ENCODE results near the gene CCDC87.

Gene CCDC87

GRCh38 chr11:66629356-66629755, 36.5 kb upstream of the CCDC87 start:
- peaks cover 93% of the 10 kb centered on the region for H4K20me1 ChIP-seq (ENCODE audit: insufficient read depth, low read length, poor library complexity, severe bottlenecking)

GRCh38 chr11:66628061-66628603, 35.3 kb upstream of the CCDC87 start:
- Histone ChIP-seq H3K9me3 (ENCODE audit: insufficient read depth, low read depth, low read length) (no peaks in the 10 kb centered on the region), H3K27me3 (ENCODE audit: insufficient read depth, low read length, poor library complexity, severe bottlenecking) (no peaks in the 10 kb centered on the region), H3K4me3 (ENCODE audit: low read length, poor library complexity, severe bottlenecking) (no peak overlapping the region), H3K36me3 (ENCODE audit: insufficient read depth, low read length) (peaks cover 90% of the 10 kb centered on the region), H3K4me1 (ENCODE audit: insufficient read depth, low read length, poor library complexity, severe bottlenecking) (peaks cover 6% of the 10 kb centered on the region), H3K9ac (ENCODE audit: low read depth, low read length, poor library complexity, severe bottlenecking) (no peak overlapping the region), H3K79me2 (ENCODE audit: insufficient read depth, low read length) (peaks cover 100% of the 10 kb centered on the region), H3K9me2 (replicated peaks; ENCODE audit: low read depth, low read length) (no peaks in the 10 kb centered on the region), H3K4me2 (ENCODE audit: low read depth, low read length, poor library complexity, severe bottlenecking) (no peak overlapping the region), H2AFZ (ENCODE audit: low read length) (no peak overlapping the region), H3F3A (ENCODE audit: low read depth) (no peaks in the 10 kb centered on the region), H4K20me1 (ENCODE audit: insufficient read depth, low read length, poor library complexity, severe bottlenecking) (peaks cover 95% of the 10 kb centered on the region)
- no peak for TF ChIP-seq EZH2phosphoT487 (IDR thresholded peaks at IDR 0.05; ENCODE audit: borderline replicate concordance)
- TF ChIP-seq, protein P1, sequence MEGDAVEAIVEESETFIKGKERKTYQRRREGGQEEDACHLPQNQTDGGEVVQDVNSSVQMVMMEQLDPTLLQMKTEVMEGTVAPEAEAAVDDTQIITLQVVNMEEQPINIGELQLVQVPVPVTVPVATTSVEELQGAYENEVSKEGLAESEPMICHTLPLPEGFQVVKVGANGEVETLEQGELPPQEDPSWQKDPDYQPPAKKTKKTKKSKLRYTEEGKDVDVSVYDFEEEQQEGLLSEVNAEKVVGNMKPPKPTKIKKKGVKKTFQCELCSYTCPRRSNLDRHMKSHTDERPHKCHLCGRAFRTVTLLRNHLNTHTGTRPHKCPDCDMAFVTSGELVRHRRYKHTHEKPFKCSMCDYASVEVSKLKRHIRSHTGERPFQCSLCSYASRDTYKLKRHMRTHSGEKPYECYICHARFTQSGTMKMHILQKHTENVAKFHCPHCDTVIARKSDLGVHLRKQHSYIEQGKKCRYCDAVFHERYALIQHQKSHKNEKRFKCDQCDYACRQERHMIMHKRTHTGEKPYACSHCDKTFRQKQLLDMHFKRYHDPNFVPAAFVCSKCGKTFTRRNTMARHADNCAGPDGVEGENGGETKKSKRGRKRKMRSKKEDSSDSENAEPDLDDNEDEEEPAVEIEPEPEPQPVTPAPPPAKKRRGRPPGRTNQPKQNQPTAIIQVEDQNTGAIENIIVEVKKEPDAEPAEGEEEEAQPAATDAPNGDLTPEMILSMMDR (conservative IDR thresholded peaks at IDR 0.05; ENCODE audit: low read length), result no peak

More at GRCh38 chr11:66629356-66629755, 36.5 kb upstream of the CCDC87 start:
- Histone ChIP-seq H3K79me2 (ENCODE audit: insufficient read depth, low read length) (peaks cover 100% of the 10 kb centered on the region), H3K27me3 (ENCODE audit: insufficient read depth, low read length, poor library complexity, severe bottlenecking) (no peaks in the 10 kb centered on the region), H3K9me3 (ENCODE audit: insufficient read depth, low read depth, low read length) (no peaks in the 10 kb centered on the region), H3K4me2 (ENCODE audit: low read depth, low read length, poor library complexity, severe bottlenecking) (no peak overlapping the region), H2AFZ (ENCODE audit: low read length) (no peak overlapping the region), H3K4me3 (ENCODE audit: low read length, poor library complexity, severe bottlenecking) (no peak overlapping the region), H3K36me3 (ENCODE audit: insufficient read depth, low read length) (peaks cover 87% of the 10 kb centered on the region), H3F3A (ENCODE audit: low read depth) (no peaks in the 10 kb centered on the region), H3K9ac (ENCODE audit: low read depth, low read length, poor library complexity, severe bottlenecking) (no peak overlapping the region), H3K9me2 (replicated peaks; ENCODE audit: low read depth, low read length) (no peaks in the 10 kb centered on the region), H3K4me1 (ENCODE audit: insufficient read depth, low read length, poor library complexity, severe bottlenecking) (no peaks in the 10 kb centered on the region)
- TF ChIP-seq, protein P1 (conservative IDR thresholded peaks at IDR 0.05; ENCODE audit: low read length), result no peak
- no peak for TF ChIP-seq EZH2phosphoT487 (IDR thresholded peaks at IDR 0.05; ENCODE audit: borderline replicate concordance)

DNA sequence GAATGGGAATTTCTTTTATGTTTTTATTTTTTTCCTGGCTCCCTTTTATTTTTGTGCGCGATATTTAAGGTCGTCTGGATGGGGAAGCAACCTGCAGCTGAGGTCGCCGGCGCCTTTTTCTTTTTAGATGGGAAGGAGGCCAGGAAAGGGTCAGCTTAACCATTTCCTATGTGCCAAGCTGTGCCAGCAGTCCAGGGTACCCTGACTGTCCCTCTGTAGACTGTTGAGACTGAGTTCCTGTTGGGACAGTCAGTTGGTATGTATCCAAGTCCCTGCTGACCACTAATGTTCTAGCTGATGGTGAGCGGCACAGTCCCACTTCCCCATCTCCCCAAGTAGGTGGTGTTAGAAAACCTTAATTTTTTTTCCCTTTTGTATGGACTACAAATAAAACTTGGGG, 34.1 kb upstream of the CCDC87 start:
- no peaks in the 10 kb centered on the region for H3K9me2 ChIP-seq (replicated peaks; ENCODE audit: low read depth, low read length)
- peaks cover 18% of the 10 kb centered on the region for H3K4me1 ChIP-seq (ENCODE audit: insufficient read depth, low read length, poor library complexity, severe bottlenecking)
- H3K27me3 ChIP-seq (ENCODE audit: insufficient read depth, low read length, poor library complexity, severe bottlenecking), result no peaks in the 10 kb centered on the region
- peaks cover 100% of the 10 kb centered on the region for H3K79me2 ChIP-seq (ENCODE audit: insufficient read depth, low read length)
- peaks cover 96% of the 10 kb centered on the region for H4K20me1 ChIP-seq (ENCODE audit: insufficient read depth, low read length, poor library complexity, severe bottlenecking)
- H3K4me2 ChIP-seq (ENCODE audit: low read depth, low read length, poor library complexity, severe bottlenecking), result no peak overlapping the region
- TF ChIP-seq, protein P1 (conservative IDR thresholded peaks at IDR 0.05; ENCODE audit: low read length), result no peak
- TF ChIP-seq EZH2phosphoT487 (IDR thresholded peaks at IDR 0.05; ENCODE audit: borderline replicate concordance), result no peak
- no peaks in the 10 kb centered on the region for H3F3A ChIP-seq (ENCODE audit: low read depth)
- no peak overlapping the region for H3K4me3 ChIP-seq (ENCODE audit: low read length, poor library complexity, severe bottlenecking)
- no peak overlapping the region for H3K9ac ChIP-seq (ENCODE audit: low read depth, low read length, poor library complexity, severe bottlenecking)
- no peak overlapping the region for H2AFZ ChIP-seq (ENCODE audit: low read length)
- H3K9me3 ChIP-seq (ENCODE audit: insufficient read depth, low read depth, low read length), result no peaks in the 10 kb centered on the region
- H3K36me3 ChIP-seq (ENCODE audit: insufficient read depth, low read length), result peaks cover 91% of the 10 kb centered on the region

Measured in Loucy (cell line).